ENCODE measurements around the gene DYNLT2B. TPM values are rescaled to one million over a fixed set of nuclear protein-coding genes. Genes with fewer than 3 reads are reported as not detected.

Gene DYNLT2B
- total RNA-seq, 1 donor: 16.0 TPM

GRCh38 chr3:196287440-196288140 is 30.4 kb downstream of the DYNLT2B start, which contains the start of gene PCYT1A:
PCYT1A (minus strand) TSS chr3:196287726; CDS start chr3:196270531, 17,195 bp downstream.
- TF ChIP-seq CTCF (IDR thresholded peaks at IDR 0.05; ENCODE audit: insufficient read depth, low read length): no peak
- DNase-seq (ENCODE audit: low read depth): peak; percentile 95
- peak within 1 kb of the TSS; percentile 100 for H3K4me3 ChIP-seq (ENCODE audit: low read depth, low read length)

GRCh38 chr3:196287090-196287439 is 31.0 kb downstream of the DYNLT2B start:
- no peak for TF ChIP-seq CTCF (IDR thresholded peaks at IDR 0.05; ENCODE audit: insufficient read depth, low read length)
- DNase-seq (ENCODE audit: low read depth): peak; percentile 13
- peak overlapping the region; percentile 100 for H3K4me3 ChIP-seq (ENCODE audit: low read depth, low read length)

GRCh38 chr3:196284396-196284795 is 33.6 kb downstream of the DYNLT2B start:
- no peak overlapping the region for H3K4me3 ChIP-seq (ENCODE audit: low read depth, low read length)
- no peak for TF ChIP-seq CTCF (IDR thresholded peaks at IDR 0.05; ENCODE audit: insufficient read depth, low read length)
- peak; percentile 18 for DNase-seq (ENCODE audit: low read depth)

GRCh38 chr3:196281962-196282361 is 36.1 kb downstream of the DYNLT2B start:
- H3K4me3 ChIP-seq (ENCODE audit: low read depth, low read length): no peak overlapping the region
- no peak for TF ChIP-seq CTCF (IDR thresholded peaks at IDR 0.05; ENCODE audit: insufficient read depth, low read length)
- no peak for DNase-seq (ENCODE audit: low read depth)

GRCh38 chr3:196280689-196281440 is 37.2 kb downstream of the DYNLT2B start:
- no peak for DNase-seq (ENCODE audit: low read depth)
- no peak overlapping the region for H3K4me3 ChIP-seq (ENCODE audit: low read depth, low read length)
- no peak for TF ChIP-seq CTCF (IDR thresholded peaks at IDR 0.05; ENCODE audit: insufficient read depth, low read length)

- no peak overlapping the region for H3K4me3 ChIP-seq (ENCODE audit: low read depth, low read length)
- no peak for TF ChIP-seq CTCF (IDR thresholded peaks at IDR 0.05; ENCODE audit: insufficient read depth, low read length)
- no peak for DNase-seq (ENCODE audit: low read depth)
These were observed 42.9 kb downstream of the DYNLT2B start for GRCh38 chr3:196275126-196275525.
